Loucy (cell line): Measurements from ENCODE around the gene KAT7.

ENCODE experiments used
- H2AFZ ChIP-seq: fragments of 200-600 bp; sonication (generic); 2 replicates; pipeline ENCODE4 v1.6.0; 2016; ENCODE audit warnings: antibody characterized with exemption, mild to moderate bottlenecking, low read length, moderate library complexity
- H3F3A ChIP-seq: fragments of 200-600 bp; 2 replicates; pipeline ENCODE4 v1.6.0; 2016; ENCODE audit warnings: antibody characterized with exemption, low read depth, mild to moderate bottlenecking
- H3K27me3 ChIP-seq: fragments of 200-600 bp; sonication (generic); 2 replicates; pipeline ENCODE4 v1.6.1; 2014; ENCODE audit warnings: low read length, mild to moderate bottlenecking; ENCODE audit not compliant: insufficient read depth, poor library complexity, severe bottlenecking
- H3K36me3 ChIP-seq: fragments of 200-600 bp; sonication (generic); 2 replicates; pipeline ENCODE4 v1.6.1; 2016; ENCODE audit warnings: low read length; ENCODE audit not compliant: insufficient read depth
- H3K4me1 ChIP-seq: fragments of 200-600 bp; sonication (generic); 2 replicates; pipeline ENCODE4 v1.5.1; 2014; ENCODE audit warnings: low read length, mild to moderate bottlenecking; ENCODE audit not compliant: insufficient read depth, poor library complexity, severe bottlenecking
- H3K4me2 ChIP-seq: fragments of 200-600 bp; sonication (generic); 2 replicates; pipeline ENCODE4 v1.6.0; 2014; ENCODE audit warnings: antibody characterized with exemption, low read length, low read depth, mild to moderate bottlenecking; ENCODE audit not compliant: poor library complexity, severe bottlenecking
- H3K4me3 ChIP-seq: fragments of 200-600 bp; sonication (generic); 2 replicates; pipeline ENCODE4 v1.5.1; 2014; ENCODE audit warnings: low read length, mild to moderate bottlenecking, mixed read lengths; ENCODE audit not compliant: poor library complexity, severe bottlenecking
- H3K79me2 ChIP-seq: fragments of 200-600 bp; sonication (generic); 2 replicates; pipeline ENCODE4 v1.6.1; 2014; ENCODE audit warnings: low read length; ENCODE audit not compliant: insufficient read depth
- H3K9ac ChIP-seq: fragments of 200-600 bp; sonication (generic); 2 replicates; pipeline ENCODE4 v1.6.0; 2014; ENCODE audit warnings: mild to moderate bottlenecking, low read depth, low read length, moderate library complexity; ENCODE audit not compliant: poor library complexity, severe bottlenecking
- H3K9me2 ChIP-seq: fragments of 200-600 bp; sonication (generic); replicated peaks from 2 replicates; pipeline ENCODE4 v1.6.1; 2016; ENCODE audit warnings: low read depth, low read length, mixed read lengths
- H3K9me3 ChIP-seq: fragments of 200-600 bp; sonication (generic); 2 replicates; pipeline ENCODE4 v1.6.1; 2014; ENCODE audit warnings: mild to moderate bottlenecking, antibody characterized with exemption, low read length, low read depth; ENCODE audit not compliant: insufficient read depth
- H4K20me1 ChIP-seq: fragments of 200-600 bp; sonication (generic); 2 replicates; pipeline ENCODE4 v1.6.0; 2014; ENCODE audit warnings: antibody characterized with exemption, low read length, mild to moderate bottlenecking; ENCODE audit not compliant: insufficient read depth, poor library complexity, severe bottlenecking
- EZH2phosphoT487 ChIP-seq: fragments of 200-600 bp; IDR thresholded peaks from 2 replicates; pipeline ENCODE4 v1.6.1; 2018; ENCODE audit warnings: antibody characterized with exemption, mild to moderate bottlenecking, moderate library complexity, borderline replicate concordance
- TF ChIP-seq, protein P1 (sequence below): fragments of 200-600 bp; sonication (generic); conservative IDR thresholded peaks from 2 replicates; pipeline ENCODE4 v1.5.1; 2014; ENCODE audit warnings: mild to moderate bottlenecking, antibody characterized with exemption, low read length

The KAT7 gene

GRCh38 chr17:49878931-49879904, 90.7 kb downstream of the KAT7 start:
- H3K4me1 ChIP-seq: peaks cover 3% of the 10 kb centered on the region
- H3F3A ChIP-seq: no peaks in the 10 kb centered on the region
- H3K9ac ChIP-seq: no peak overlapping the region
- no peaks in the 10 kb centered on the region for H3K27me3 ChIP-seq
- no peak for TF ChIP-seq EZH2phosphoT487
- TF ChIP-seq, protein P1, sequence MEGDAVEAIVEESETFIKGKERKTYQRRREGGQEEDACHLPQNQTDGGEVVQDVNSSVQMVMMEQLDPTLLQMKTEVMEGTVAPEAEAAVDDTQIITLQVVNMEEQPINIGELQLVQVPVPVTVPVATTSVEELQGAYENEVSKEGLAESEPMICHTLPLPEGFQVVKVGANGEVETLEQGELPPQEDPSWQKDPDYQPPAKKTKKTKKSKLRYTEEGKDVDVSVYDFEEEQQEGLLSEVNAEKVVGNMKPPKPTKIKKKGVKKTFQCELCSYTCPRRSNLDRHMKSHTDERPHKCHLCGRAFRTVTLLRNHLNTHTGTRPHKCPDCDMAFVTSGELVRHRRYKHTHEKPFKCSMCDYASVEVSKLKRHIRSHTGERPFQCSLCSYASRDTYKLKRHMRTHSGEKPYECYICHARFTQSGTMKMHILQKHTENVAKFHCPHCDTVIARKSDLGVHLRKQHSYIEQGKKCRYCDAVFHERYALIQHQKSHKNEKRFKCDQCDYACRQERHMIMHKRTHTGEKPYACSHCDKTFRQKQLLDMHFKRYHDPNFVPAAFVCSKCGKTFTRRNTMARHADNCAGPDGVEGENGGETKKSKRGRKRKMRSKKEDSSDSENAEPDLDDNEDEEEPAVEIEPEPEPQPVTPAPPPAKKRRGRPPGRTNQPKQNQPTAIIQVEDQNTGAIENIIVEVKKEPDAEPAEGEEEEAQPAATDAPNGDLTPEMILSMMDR: no peak
- H2AFZ ChIP-seq: no peak overlapping the region
- no peaks in the 10 kb centered on the region for H3K36me3 ChIP-seq
- H3K9me3 ChIP-seq: no peaks in the 10 kb centered on the region
- no peak overlapping the region for H3K4me2 ChIP-seq
- no peaks in the 10 kb centered on the region for H3K79me2 ChIP-seq
- H3K9me2 ChIP-seq: no peaks in the 10 kb centered on the region
- H3K4me3 ChIP-seq: no peak overlapping the region
- no peaks in the 10 kb centered on the region for H4K20me1 ChIP-seq

GRCh38 chr17:49880291-49881053, 92.0 kb downstream of the KAT7 start:
- TF ChIP-seq, protein P1: peak; percentile 90
- no peak for TF ChIP-seq EZH2phosphoT487
- peak overlapping the region; percentile 55 for H3K4me2 ChIP-seq
- H3K27me3 ChIP-seq: no peaks in the 10 kb centered on the region
- H3F3A ChIP-seq: no peaks in the 10 kb centered on the region
- H3K9ac ChIP-seq: no peak overlapping the region
- H3K4me1 ChIP-seq: peaks cover 3% of the 10 kb centered on the region
- H3K36me3 ChIP-seq: no peaks in the 10 kb centered on the region
- H3K9me3 ChIP-seq: no peaks in the 10 kb centered on the region
- no peaks in the 10 kb centered on the region for H3K79me2 ChIP-seq
- H3K9me2 ChIP-seq: no peaks in the 10 kb centered on the region
- peak overlapping the region; percentile 86 for H2AFZ ChIP-seq
- no peaks in the 10 kb centered on the region for H4K20me1 ChIP-seq
- H3K4me3 ChIP-seq: peak overlapping the region; percentile 26

DNA sequence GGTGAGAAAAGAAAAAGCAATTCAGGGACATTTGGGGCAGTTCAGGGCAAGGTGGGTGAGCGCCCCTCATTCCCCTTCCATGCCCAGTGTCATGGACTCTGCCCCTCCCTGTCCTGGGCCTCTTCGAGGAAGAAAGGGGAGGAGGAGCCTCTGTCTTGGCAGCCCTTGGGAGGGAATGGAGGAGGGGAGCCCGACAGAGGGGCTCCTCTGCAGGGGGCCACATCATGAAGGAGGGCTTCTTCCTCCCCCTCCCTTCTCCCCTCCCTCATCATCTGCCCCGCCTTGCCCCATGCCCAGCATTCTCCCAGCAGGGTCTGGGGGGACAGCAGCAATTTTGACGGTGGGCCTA, 92.5 kb downstream of the KAT7 start:
- H3K9ac ChIP-seq: no peak overlapping the region
- peak overlapping the region; percentile 55 for H3K4me2 ChIP-seq
- no peaks in the 10 kb centered on the region for H3K79me2 ChIP-seq
- H2AFZ ChIP-seq: 0 out of 2 replicates have a peak overlapping the region, but pooled peaks have one; percentile 75
- H3K4me3 ChIP-seq: no peak overlapping the region
- peaks cover 3% of the 10 kb centered on the region for H3K4me1 ChIP-seq
- TF ChIP-seq, protein P1: no peak
- TF ChIP-seq EZH2phosphoT487: no peak
- no peaks in the 10 kb centered on the region for H3F3A ChIP-seq
- no peaks in the 10 kb centered on the region for H3K27me3 ChIP-seq
- no peaks in the 10 kb centered on the region for H4K20me1 ChIP-seq
- H3K36me3 ChIP-seq: no peaks in the 10 kb centered on the region
- H3K9me2 ChIP-seq: no peaks in the 10 kb centered on the region
- H3K9me3 ChIP-seq: no peaks in the 10 kb centered on the region
